ENCODE results near the gene IL5RA. TPM values are rescaled to one million over a fixed set of nuclear protein-coding genes. Genes with fewer than 3 reads are reported as not detected.

The IL5RA gene
- total and polyA plus RNA-seq, 10 of the 15 experiments (the other 5 are each of a cell fraction or from before 2014, with no cell fraction given): 0.04 to 0.53 (median 0.14) TPM; not detected in 6

DNA sequence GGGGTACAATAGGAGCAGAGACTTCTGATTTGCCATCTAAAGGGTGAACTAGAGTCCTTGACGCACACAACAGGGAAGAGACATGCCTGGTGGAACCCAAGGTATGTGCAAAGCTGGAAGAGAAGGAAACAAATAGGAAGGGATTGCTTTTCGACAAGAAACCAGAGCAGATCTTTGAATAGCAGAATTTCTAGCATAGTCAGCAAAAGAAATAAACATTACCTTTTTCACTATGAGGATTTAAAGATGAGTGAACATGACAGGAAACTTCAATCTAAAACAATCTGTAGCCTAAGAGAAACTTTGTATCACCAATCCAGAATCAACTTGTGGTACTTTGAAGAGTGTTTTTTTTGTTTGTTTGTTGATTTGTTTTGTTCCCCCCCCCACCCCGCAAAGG is 4.9 kb downstream of the IL5RA start (continued):
- TF ChIP-seq, protein P1, sequence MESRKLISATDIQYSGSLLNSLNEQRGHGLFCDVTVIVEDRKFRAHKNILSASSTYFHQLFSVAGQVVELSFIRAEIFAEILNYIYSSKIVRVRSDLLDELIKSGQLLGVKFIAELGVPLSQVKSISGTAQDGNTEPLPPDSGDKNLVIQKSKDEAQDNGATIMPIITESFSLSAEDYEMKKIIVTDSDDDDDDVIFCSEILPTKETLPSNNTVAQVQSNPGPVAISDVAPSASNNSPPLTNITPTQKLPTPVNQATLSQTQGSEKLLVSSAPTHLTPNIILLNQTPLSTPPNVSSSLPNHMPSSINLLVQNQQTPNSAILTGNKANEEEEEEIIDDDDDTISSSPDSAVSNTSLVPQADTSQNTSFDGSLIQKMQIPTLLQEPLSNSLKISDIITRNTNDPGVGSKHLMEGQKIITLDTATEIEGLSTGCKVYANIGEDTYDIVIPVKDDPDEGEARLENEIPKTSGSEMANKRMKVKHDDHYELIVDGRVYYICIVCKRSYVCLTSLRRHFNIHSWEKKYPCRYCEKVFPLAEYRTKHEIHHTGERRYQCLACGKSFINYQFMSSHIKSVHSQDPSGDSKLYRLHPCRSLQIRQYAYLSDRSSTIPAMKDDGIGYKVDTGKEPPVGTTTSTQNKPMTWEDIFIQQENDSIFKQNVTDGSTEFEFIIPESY (IDR thresholded peaks at IDR 0.05): no peak
- no peak for TF ChIP-seq RFX5 (IDR thresholded peaks at IDR 0.05; ENCODE audit: low read depth, low read length)
- no peak for TF ChIP-seq RELB (IDR thresholded peaks at IDR 0.05; ENCODE audit: low read depth)
- no peak for TF ChIP-seq NBN (IDR thresholded peaks at IDR 0.05)
- no peak for TF ChIP-seq CEBPB (IDR thresholded peaks at IDR 0.05; ENCODE audit: borderline replicate concordance in 1 of 2, low read depth in 2 of 2, low read length in 2 of 2)
- no peak for TF ChIP-seq ZBTB40 (IDR thresholded peaks at IDR 0.05; ENCODE audit: borderline replicate concordance)
- no peak for TF ChIP-seq CHD2 (IDR thresholded peaks at IDR 0.05; ENCODE audit: borderline replicate concordance, low read depth, low read length)
- TF ChIP-seq ASH2L (IDR thresholded peaks at IDR 0.05; ENCODE audit: borderline replicate concordance, low read depth): no peak
- TF ChIP-seq, protein P2, sequence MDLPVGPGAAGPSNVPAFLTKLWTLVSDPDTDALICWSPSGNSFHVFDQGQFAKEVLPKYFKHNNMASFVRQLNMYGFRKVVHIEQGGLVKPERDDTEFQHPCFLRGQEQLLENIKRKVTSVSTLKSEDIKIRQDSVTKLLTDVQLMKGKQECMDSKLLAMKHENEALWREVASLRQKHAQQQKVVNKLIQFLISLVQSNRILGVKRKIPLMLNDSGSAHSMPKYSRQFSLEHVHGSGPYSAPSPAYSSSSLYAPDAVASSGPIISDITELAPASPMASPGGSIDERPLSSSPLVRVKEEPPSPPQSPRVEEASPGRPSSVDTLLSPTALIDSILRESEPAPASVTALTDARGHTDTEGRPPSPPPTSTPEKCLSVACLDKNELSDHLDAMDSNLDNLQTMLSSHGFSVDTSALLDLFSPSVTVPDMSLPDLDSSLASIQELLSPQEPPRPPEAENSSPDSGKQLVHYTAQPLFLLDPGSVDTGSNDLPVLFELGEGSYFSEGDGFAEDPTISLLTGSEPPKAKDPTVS (IDR thresholded peaks at IDR 0.05; ENCODE audit: low read depth, low read length): no peak
- no peak for TF ChIP-seq BHLHE40 (IDR thresholded peaks at IDR 0.05; ENCODE audit: borderline replicate concordance in 1 of 2, low read depth in 2 of 2, low read length in 1 of 2)
- no peak for TF ChIP-seq CBX3 (IDR thresholded peaks at IDR 0.05; ENCODE audit: borderline replicate concordance, low read depth)

All from GM12878 (cell line).